ENCODE measurements around the gene SGCD. TPM values are rescaled to one million over a fixed set of nuclear protein-coding genes. Genes with fewer than 3 reads are reported as not detected.

SGCD gene
- total and polyA plus RNA-seq, 2 of the 4 experiments (the other 2 are of a cell fraction): 5.8 to 10.6 TPM

- no peak overlapping the region for H3K4me2 ChIP-seq (ENCODE audit: low read depth, low read length)
- H2AFZ ChIP-seq (replicated peaks; ENCODE audit: low read length, poor library complexity): no peak overlapping the region
- CTCF ChIA-PET: no interaction called here
- no peaks in the 10 kb centered on the region; the same call in 1 of the 2 replicates for H4K20me1 ChIP-seq (ENCODE audit: insufficient read depth, low read length)
- no peak overlapping the region for H4K5ac ChIP-seq (ENCODE audit: low read depth, low read length)
- DNase-seq: no peak
- no peak overlapping the region for H3K23ac ChIP-seq (ENCODE audit: low read depth, low read length)
- no peak overlapping the region for H3K56ac ChIP-seq (ENCODE audit: extremely low read depth, insufficient read depth, low read length)
- H4K8ac ChIP-seq (ENCODE audit: low read depth in 2 of 2, low read length in 2 of 2): no peak overlapping the region
- H2BK120ac ChIP-seq (ENCODE audit: low read depth, low read length): no peak overlapping the region
- no TSS peak for BruUV-seq (replicated peaks)
- H3K27ac ChIP-seq (ENCODE audit: insufficient read depth, low read length): no peak overlapping the region
- H3K14ac ChIP-seq (replicated peaks; ENCODE audit: low read depth, low read length): no peak overlapping the region
- H2BK5ac ChIP-seq (ENCODE audit: low read depth, low read length, poor library complexity, severe bottlenecking): no peak overlapping the region
- ATAC-seq (ENCODE audit: low read depth): no peak
- no peaks in the 10 kb centered on the region for H3K4me1 ChIP-seq (ENCODE audit: control insufficient read depth, insufficient read depth, low read length)
- no peak overlapping the region for H3K4me3 ChIP-seq (ENCODE audit: insufficient read depth, low read depth, low read length)
- no peak overlapping the region for H2AK9ac ChIP-seq (replicated peaks; ENCODE audit: low read depth, low read length, poor library complexity)
- POLR2A ChIA-PET (ENCODE audit: unreplicated experiment): no interaction called here
- no peak overlapping the region for H3K4ac ChIP-seq (ENCODE audit: low read depth, low read length)
- no peak overlapping the region for H4K91ac ChIP-seq (ENCODE audit: insufficient read depth, low read depth, low read length)
- in situ Hi-C loops (cut with MboI; ENCODE audit: low sequenced_read_pairs): no loop called here
- H3K36me3 ChIP-seq (ENCODE audit: control insufficient read depth, insufficient read depth, low read length): no peaks in the 10 kb centered on the region
- H3K9me1 ChIP-seq (ENCODE audit: insufficient read depth, low read length): 0 out of 2 replicates have a peak, but pooled peaks cover 4% of the 10 kb centered on the region
- no peak for TF ChIP-seq MXI1 (IDR thresholded peaks at IDR 0.05; ENCODE audit: borderline replicate concordance, low read depth, low read length)
- TF ChIP-seq RFX5 (IDR thresholded peaks at IDR 0.05; ENCODE audit: low read depth, low read length): no peak
- TF ChIP-seq CHD1 (IDR thresholded peaks at IDR 0.05; ENCODE audit: low read depth, low read length): no peak
- no peak for TF ChIP-seq CTCF (conservative IDR thresholded peaks at IDR 0.05; ENCODE audit: low read depth, low read length)
- TF ChIP-seq BHLHE40 (IDR thresholded peaks at IDR 0.05; ENCODE audit: low read depth, low read length): no peak
- no peak for TF ChIP-seq ELK1 (IDR thresholded peaks at IDR 0.05; ENCODE audit: borderline replicate concordance, low read depth, low read length)
- no peak for TF ChIP-seq SMC3 (IDR thresholded peaks at IDR 0.05; ENCODE audit: low read depth, low read length)
- TF ChIP-seq NFE2L2 (IDR thresholded peaks at IDR 0.05; ENCODE audit: low read depth, low read length): no peak
- no peak for TF ChIP-seq MAFK (IDR thresholded peaks at IDR 0.05; ENCODE audit: low read depth, low read length)
- no peak for TF ChIP-seq FOS (IDR thresholded peaks at IDR 0.05; ENCODE audit: low read depth, low read length)
- no peak for TF ChIP-seq RCOR1 (IDR thresholded peaks at IDR 0.05; ENCODE audit: insufficient replicate concordance, low read length)
- TF ChIP-seq USF2 (IDR thresholded peaks at IDR 0.05; ENCODE audit: low read depth, low read length): no peak
- no peak for TF ChIP-seq MAZ (IDR thresholded peaks at IDR 0.05; ENCODE audit: borderline replicate concordance, low read depth, low read length)
- TF ChIP-seq POLR2A (IDR thresholded peaks at IDR 0.05; ENCODE audit: low read depth, low read length): no peak
- TF ChIP-seq CEBPB (IDR thresholded peaks at IDR 0.05; ENCODE audit: low read depth, low read length): no peak
- TF ChIP-seq RAD21 (IDR thresholded peaks at IDR 0.05; ENCODE audit: low read length): no peak
- WGBS, 2 experiments (ENCODE audit: extremely low coverage in 2 of 2, insufficient read length in 1 of 2): no CpG with 5 or more reads among the region's 4 CpGs
- H3K9me3 ChIP-seq (ENCODE audit: control insufficient read depth, insufficient read depth, low read length): no peaks in the 10 kb centered on the region
- no peak overlapping the region for H2BK20ac ChIP-seq (ENCODE audit: low read depth, low read length)
- no peak overlapping the region for H2BK15ac ChIP-seq (ENCODE audit: low read depth, low read length)
- H3K18ac ChIP-seq (ENCODE audit: low read depth, low read length): no peak overlapping the region
- H2AK5ac ChIP-seq (ENCODE audit: low read depth, low read length): no peak overlapping the region
- H3K27me3 ChIP-seq (ENCODE audit: control insufficient read depth, insufficient read depth, low read length): no peaks in the 10 kb centered on the region
- no peak overlapping the region for H3K9ac ChIP-seq (ENCODE audit: low read depth, low read length)
- intact Hi-C loops (cut with micrococcal nuclease): no loop called here
- H3K79me1 ChIP-seq (ENCODE audit: low read depth in 1 of 2, low read length in 2 of 2): peaks cover 0 to 7% of the 10 kb centered on the region in 2 experiments; a peak in 2 of 4 replicates
- dilution Hi-C loops (cut with HindIII; ENCODE audit: low sequenced_read_pairs, unreplicated experiment): no loop called here
Observed at GRCh38 chr5:156427315-156427714, 100.4 kb downstream of the SGCD start.

Data from IMR-90 (cell line).